Glutamatergic neuron (in vitro differentiated cells): ENCODE measurements around the gene EIF5. TPM values are rescaled to one million over a fixed set of nuclear protein-coding genes. Genes with fewer than 3 reads are reported as not detected.

Source experiments
- DNase-seq: peaks from one replicate; pipeline ENCODE4 v3.0.0; 2022
- H3K27ac Mint-ChIP-seq: one replicate; pipeline ENCODE4 v1.8.0; 2020; ENCODE audit warnings: mild to moderate bottlenecking, mixed read lengths, inconsistent platforms; ENCODE audit not compliant: unreplicated experiment
- H3K27me3 Mint-ChIP-seq: one replicate; pipeline ENCODE4 v1.8.0; 2020; ENCODE audit warnings: mild to moderate bottlenecking, moderate library complexity, mixed read lengths, inconsistent platforms; ENCODE audit not compliant: unreplicated experiment
- H3K36me3 Mint-ChIP-seq: one replicate; pipeline ENCODE4 v1.8.0; 2020; ENCODE audit warnings: mild to moderate bottlenecking, mixed read lengths, inconsistent platforms; ENCODE audit not compliant: unreplicated experiment
- H3K4me1 Mint-ChIP-seq: one replicate; pipeline ENCODE4 v1.8.0; 2020; ENCODE audit warnings: mild to moderate bottlenecking, low read depth, mixed read lengths, inconsistent platforms; ENCODE audit not compliant: unreplicated experiment
- H3K4me3 Mint-ChIP-seq: one replicate; pipeline ENCODE4 v1.8.0; 2020; ENCODE audit warnings: mild to moderate bottlenecking, mixed read lengths, inconsistent platforms; ENCODE audit not compliant: unreplicated experiment
- H3K9me3 Mint-ChIP-seq: one replicate; pipeline ENCODE4 v1.8.0; 2020; ENCODE audit warnings: mild to moderate bottlenecking, moderate library complexity, mixed read lengths, inconsistent platforms; ENCODE audit not compliant: unreplicated experiment
- total RNA-seq: library from RNA; stranded (reverse); fragmentation: NEBNext Ultra II Directional; extraction: Animal tissue kit (Norgen Biotek cat#: 25700); gene quantifications from one replicate; pipeline ENCODE4 v1.2.1, GENCODE V29; 2021; ENCODE audit not compliant: unreplicated experiment
- TF ChIP-seq, protein P1 (sequence below): fragments of 200-600 bp; sonication (generic); IDR thresholded peaks from one replicate; pipeline ENCODE4 v1.5.0; 2021; ENCODE audit not compliant: partially characterized antibody, unreplicated experiment

EIF5 gene
- total RNA-seq, 1 donor from 2014 or later, result 232 TPM

DNA sequence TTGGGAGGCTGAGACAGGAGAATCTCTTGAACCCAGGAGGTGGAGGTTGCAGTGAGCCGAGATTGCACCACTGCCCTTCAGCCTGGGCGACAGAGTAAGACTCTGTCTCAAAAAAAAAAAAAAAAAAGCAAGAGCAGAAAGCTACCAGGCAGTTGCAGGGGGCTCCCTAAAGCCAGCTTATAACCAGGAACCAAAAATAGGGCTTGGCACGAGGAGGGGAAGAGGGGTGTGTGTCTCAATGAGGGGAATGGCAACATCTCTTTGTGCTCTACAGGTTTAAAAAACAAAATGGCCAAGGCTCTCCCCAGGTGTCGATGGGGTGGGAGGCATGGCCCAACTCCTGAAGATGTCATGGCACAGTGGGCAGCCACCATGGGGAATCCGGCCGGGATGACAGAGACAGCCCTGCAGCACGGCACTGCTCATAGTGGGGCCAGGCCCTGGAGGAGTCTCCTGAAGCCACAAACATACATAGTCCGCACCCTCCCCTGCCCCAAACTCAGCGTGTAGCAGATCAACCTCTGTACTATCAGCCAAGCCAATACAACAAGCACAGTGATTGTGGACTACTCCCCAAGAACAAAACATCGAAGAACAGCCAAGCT, 16.0 kb upstream of the EIF5 start:
- no peak overlapping the region for H3K27ac Mint-ChIP-seq
- no peak overlapping the region for H3K4me3 Mint-ChIP-seq
- peaks cover 4% of the 10 kb centered on the region for H3K27me3 Mint-ChIP-seq
- TF ChIP-seq, protein P1, sequence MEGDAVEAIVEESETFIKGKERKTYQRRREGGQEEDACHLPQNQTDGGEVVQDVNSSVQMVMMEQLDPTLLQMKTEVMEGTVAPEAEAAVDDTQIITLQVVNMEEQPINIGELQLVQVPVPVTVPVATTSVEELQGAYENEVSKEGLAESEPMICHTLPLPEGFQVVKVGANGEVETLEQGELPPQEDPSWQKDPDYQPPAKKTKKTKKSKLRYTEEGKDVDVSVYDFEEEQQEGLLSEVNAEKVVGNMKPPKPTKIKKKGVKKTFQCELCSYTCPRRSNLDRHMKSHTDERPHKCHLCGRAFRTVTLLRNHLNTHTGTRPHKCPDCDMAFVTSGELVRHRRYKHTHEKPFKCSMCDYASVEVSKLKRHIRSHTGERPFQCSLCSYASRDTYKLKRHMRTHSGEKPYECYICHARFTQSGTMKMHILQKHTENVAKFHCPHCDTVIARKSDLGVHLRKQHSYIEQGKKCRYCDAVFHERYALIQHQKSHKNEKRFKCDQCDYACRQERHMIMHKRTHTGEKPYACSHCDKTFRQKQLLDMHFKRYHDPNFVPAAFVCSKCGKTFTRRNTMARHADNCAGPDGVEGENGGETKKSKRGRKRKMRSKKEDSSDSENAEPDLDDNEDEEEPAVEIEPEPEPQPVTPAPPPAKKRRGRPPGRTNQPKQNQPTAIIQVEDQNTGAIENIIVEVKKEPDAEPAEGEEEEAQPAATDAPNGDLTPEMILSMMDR, result no peak
- no peaks in the 10 kb centered on the region for H3K36me3 Mint-ChIP-seq
- DNase-seq, result no peak
- H3K4me1 Mint-ChIP-seq, result no peaks in the 10 kb centered on the region
- peaks cover 2% of the 10 kb centered on the region for H3K9me3 Mint-ChIP-seq

DNA sequence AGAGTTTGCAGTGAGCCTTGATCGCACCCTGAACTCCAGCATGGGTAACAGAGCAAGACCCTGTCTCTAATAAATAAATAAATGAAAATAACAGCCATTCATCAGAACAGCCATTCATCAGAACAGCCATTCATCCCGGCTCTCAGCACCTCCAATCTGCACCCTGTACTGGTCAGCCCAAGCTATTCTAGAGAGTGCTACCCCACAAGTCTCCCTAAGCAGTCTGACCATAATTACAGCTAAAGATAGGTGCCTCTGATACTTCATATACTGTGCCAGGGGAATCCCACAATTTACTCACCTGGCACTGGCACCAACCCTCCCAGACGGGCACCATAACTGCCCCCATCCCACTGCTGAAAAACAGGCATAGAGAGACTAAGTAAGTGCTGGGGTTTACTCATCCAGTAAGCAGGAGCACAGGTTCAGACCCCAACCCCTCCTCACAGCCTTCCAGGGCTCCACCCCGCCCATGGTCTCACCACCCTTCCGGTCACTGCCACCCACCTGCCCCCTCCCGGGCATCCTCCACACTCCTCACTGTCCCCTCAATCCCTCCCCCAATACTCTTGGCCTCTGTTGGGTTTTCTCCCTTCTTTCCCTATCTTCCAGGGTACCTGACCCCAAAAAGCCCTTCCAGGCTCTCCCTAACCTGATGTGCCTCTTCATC, 15.2 kb upstream of the EIF5 start:
- Mint-ChIP-seq H3K27me3 (peaks cover 4% of the 10 kb centered on the region), H3K27ac (no peak overlapping the region), H3K36me3 (no peaks in the 10 kb centered on the region), H3K4me1 (no peaks in the 10 kb centered on the region), H3K9me3 (peaks cover 2% of the 10 kb centered on the region), H3K4me3 (no peak overlapping the region)
- DNase-seq, result no peak
- TF ChIP-seq, protein P1, result no peak

DNA sequence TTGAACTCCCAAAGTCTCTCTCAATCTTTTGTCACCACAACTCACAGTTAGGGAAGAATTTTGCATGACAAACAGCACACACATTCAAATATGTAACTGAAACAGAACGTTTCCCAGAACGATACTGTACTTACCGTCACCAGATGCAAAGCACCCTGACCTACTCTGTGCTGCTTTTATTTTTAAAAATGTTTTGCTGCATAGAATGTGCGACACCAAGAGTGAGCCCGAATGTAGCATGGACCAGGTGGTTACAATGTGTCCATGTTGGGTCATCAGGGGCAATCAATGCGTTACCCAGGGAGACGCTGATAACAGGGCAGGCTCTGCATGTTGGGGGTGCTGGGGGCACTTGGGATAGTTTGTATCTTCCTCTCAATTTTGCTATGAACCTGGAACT, 14.6 kb upstream of the EIF5 start:
- H3K4me3 Mint-ChIP-seq, result no peak overlapping the region
- H3K4me1 Mint-ChIP-seq, result no peaks in the 10 kb centered on the region
- no peak for DNase-seq
- peaks cover 4% of the 10 kb centered on the region for H3K27me3 Mint-ChIP-seq
- no peak overlapping the region for H3K27ac Mint-ChIP-seq
- peaks cover 2% of the 10 kb centered on the region for H3K9me3 Mint-ChIP-seq
- TF ChIP-seq, protein P1, result no peak
- no peaks in the 10 kb centered on the region for H3K36me3 Mint-ChIP-seq

DNA sequence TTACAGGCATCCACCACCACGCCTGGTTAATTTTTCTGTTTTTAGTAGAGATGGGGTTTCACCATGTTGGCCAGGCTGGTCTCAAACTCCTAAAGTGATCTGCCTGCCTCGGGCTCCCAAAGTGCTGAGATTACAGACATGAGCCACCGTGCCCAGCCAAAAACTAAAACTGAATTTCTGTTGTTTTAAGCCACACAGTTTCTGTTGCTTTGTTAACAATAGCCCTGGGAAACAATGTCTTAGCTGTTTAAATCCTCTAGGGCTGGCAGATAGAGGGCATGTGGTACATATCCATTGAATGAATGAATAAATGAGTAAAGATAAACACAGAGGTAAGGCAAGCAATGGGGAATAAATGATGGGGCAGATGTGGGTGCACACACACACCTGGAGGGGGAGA, 8.0 kb upstream of the EIF5 start:
- DNase-seq, result no peak
- no peak overlapping the region for H3K27ac Mint-ChIP-seq
- H3K4me3 Mint-ChIP-seq, result no peak overlapping the region
- no peaks in the 10 kb centered on the region for H3K4me1 Mint-ChIP-seq
- TF ChIP-seq, protein P1, result no peak
- peaks cover 2% of the 10 kb centered on the region for H3K27me3 Mint-ChIP-seq
- H3K9me3 Mint-ChIP-seq, result no peaks in the 10 kb centered on the region
- H3K36me3 Mint-ChIP-seq, result no peaks in the 10 kb centered on the region

DNA sequence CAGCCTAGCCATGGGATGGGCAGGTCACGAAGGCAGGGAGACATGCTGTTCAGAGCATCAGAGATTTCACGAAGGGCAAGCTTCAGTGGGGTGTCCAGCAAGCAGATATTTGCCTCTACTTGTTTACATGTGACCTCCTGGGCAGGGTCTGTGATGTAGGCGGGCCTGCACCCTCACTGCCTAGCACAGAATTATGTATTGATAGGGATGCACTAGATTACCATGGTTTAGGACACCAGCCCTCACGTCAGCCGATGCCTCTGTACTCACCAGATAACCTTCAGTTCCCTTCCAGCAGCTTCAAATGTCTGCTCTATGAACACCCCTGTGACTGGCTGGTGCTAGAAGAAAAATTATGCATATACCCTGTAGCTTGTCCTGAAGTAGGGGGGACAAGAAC, 5.1 kb upstream of the EIF5 start:
- peaks cover 3% of the 10 kb centered on the region for H3K9me3 Mint-ChIP-seq
- H3K27me3 Mint-ChIP-seq, result peaks cover 2% of the 10 kb centered on the region
- no peaks in the 10 kb centered on the region for H3K36me3 Mint-ChIP-seq
- H3K4me3 Mint-ChIP-seq, result no peak overlapping the region
- peaks cover 3% of the 10 kb centered on the region for H3K4me1 Mint-ChIP-seq
- DNase-seq, result no peak
- no peak overlapping the region for H3K27ac Mint-ChIP-seq
- TF ChIP-seq, protein P1, result no peak
